HepG2 (cell line): ENCODE results near the gene IRGM.

Experiments
- POLR2AphosphoS5 ChIP-seq: IDR thresholded peaks from 2 replicates; pipeline ENCODE4 v1.6.1; 2012; ENCODE audit warnings: low read depth, low read length
- RAD21 ChIP-seq: fragments of 450-650 bp; formaldehyde crosslinking; IDR thresholded peaks from 2 replicates; pipeline ENCODE4 v1.5.0; 2020; ENCODE audit warnings: mild to moderate bottlenecking
- ZFP90 ChIP-seq: sonication (generic); formaldehyde crosslinking; IDR thresholded peaks from 2 replicates; pipeline ENCODE4 v1.8.0; 2022; ENCODE audit warnings: missing genetic modification reagents, mild to moderate bottlenecking, inconsistent platforms, borderline replicate concordance
- ZNF329 ChIP-seq: sonication (generic); formaldehyde crosslinking; IDR thresholded peaks from 2 replicates; pipeline ENCODE4 v1.9.0; 2021; ENCODE audit warnings: low read depth, mild to moderate bottlenecking, missing genetic modification reagents

- TF ChIP-seq RAD21 (CRISPR knock-in tag) (no peak), POLR2AphosphoS5 (no peak), ZFP90 (CRISPR knock-in tag) (no peak), ZNF329 (no peak)
Measured at GRCh38 chr5:150836703-150837102, 9.6 kb upstream of the IRGM start.
